ENCODE results near the gene WNT7B. TPM values are rescaled to one million over a fixed set of nuclear protein-coding genes. Genes with fewer than 3 reads are reported as not detected.

Gene WNT7B
- polyA plus RNA-seq, 1 of the 3 experiments (the other 2 are of a cell fraction) = 0.13 TPM

DNA sequence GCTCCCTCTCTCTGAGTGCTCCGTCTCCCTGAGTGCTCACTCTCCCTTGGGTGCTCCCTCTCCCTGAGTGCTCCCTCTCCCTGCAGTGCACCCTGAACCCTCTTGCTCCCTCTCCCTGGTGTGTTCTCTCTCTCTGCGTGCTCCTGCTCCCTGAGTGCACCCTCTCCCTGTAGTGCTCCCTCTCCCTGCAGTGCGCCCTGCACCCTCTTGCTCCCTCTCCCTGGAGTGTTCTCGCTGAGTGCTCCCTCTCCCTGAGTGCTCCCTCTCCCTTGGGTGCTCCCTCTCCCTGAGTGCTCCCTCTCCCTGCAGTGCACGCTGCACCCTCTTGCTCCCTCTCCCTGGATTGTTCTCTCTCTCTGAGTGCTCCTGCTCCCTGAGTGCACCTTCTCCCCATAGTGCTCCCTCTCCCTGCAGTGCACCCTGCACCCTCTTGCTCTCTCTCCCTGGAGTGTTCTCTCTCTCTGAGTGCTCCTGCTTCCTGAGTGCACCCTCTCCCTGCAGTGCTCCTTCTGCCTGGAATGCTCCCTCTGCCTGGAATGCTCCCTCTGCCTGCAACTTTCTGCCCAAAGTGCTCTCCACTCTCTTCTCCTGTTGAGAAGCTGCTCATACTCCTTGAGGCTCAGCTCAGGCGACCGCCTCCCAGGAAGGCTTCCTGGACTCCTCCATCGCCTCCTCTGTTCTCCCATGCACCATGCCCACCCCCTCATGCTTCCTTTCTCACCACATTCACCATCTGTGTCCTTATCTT lies 48.4 kb upstream of the WNT7B start:
- TF ChIP-seq RAD21 (IDR thresholded peaks at IDR 0.05; ENCODE audit: low read length) = no peak
- no peak for TF ChIP-seq MXI1 (IDR thresholded peaks at IDR 0.05; ENCODE audit: low read depth, low read length)
- ChIA-PET POLR2A (interaction anchor here (0.5 kb wide), 1 partner anchor 154 kb away, joined by 3 read pairs; no protein-coding TSS in a partner anchor), CTCF (interaction anchor here (0.6 to 2.1 kb wide), 3 partner anchors 10 to 12 kb away, joined by 3 to 11 read pairs (median 4); no protein-coding TSS in a partner anchor)

DNA sequence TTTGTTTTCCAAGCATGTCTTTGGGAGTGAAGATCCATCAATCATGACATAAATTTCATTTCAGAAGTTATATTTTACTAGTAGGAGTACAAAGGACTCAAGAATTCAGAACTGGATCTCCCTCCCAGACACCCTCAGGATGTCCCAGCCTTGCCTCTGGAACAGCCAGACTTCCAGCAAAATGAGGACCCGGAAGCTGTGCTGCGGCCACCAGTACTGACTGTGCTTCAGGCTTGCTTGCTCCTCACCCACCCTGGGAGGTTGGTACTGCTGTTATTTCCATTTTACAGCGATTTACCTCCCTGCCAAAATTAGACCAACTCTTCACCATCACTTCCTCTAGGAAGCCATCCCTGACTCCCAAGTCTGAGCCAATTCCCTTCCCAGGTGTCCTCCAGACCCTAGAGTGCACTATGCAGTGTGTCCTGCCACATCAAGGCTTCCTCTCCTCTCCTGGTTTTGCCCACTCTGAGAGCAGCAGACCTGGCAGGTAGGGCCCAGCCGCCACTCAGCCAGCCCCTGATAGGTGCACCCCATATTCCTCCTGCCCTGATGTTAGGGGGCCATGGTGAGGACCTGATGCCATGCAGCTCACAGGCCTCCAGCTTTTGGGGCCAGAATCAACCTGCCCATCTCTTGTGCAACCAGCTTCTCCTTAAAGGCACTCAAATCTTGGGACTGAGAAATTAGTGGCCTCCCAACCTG lies 47.3 kb upstream of the WNT7B start:
- Histone ChIP-seq H3K36me3 (replicated peaks in 1 of 2; ENCODE audit: control insufficient read depth in 1 of 2, insufficient read depth in 2 of 2, low read length in 1 of 2) (no peaks in the 10 kb centered on the region), H3K79me2 (ENCODE audit: insufficient read depth) (no peaks in the 10 kb centered on the region), H3K4me1 (ENCODE audit: control insufficient read depth in 1 of 2, insufficient read depth in 2 of 2, low read depth in 1 of 2, low read length in 1 of 2) (no peaks in the 10 kb centered on the region), H3K9ac (no peak overlapping the region), H3K27ac (ENCODE audit: low read depth in 2 of 2, low read length in 1 of 2) (no peak overlapping the region), H3F3A (replicated peaks; ENCODE audit: insufficient read depth) (peaks cover under 1% of the 10 kb centered on the region), H3K9me2 (no peaks in the 10 kb centered on the region), H4K20me1 (ENCODE audit: insufficient read depth) (no peaks in the 10 kb centered on the region), H3K4me2 (no peak overlapping the region), H3K4me3 (ENCODE audit: low read depth in 2 of 2, low read length in 1 of 2) (no peak overlapping the region), H3K27me3 (ENCODE audit: insufficient read depth) (no peaks in the 10 kb centered on the region), H3K9me3 (no peaks in the 10 kb centered on the region), H2AFZ (ENCODE audit: low read depth) (no peak overlapping the region)
- ChIA-PET CTCF (interaction anchor here (0.8 to 1.3 kb wide), 3 partner anchors 10 to 17 kb away, joined by 3 to 4 read pairs (median 4); no protein-coding TSS in a partner anchor), POLR2A (interaction anchor here (0.9 kb wide), 1 partner anchor 9 kb away, joined by 4 read pairs; no protein-coding TSS in a partner anchor)
- no peak for TF ChIP-seq MAX (IDR thresholded peaks at IDR 0.05; ENCODE audit: low read depth)
- TF ChIP-seq, protein P1, sequence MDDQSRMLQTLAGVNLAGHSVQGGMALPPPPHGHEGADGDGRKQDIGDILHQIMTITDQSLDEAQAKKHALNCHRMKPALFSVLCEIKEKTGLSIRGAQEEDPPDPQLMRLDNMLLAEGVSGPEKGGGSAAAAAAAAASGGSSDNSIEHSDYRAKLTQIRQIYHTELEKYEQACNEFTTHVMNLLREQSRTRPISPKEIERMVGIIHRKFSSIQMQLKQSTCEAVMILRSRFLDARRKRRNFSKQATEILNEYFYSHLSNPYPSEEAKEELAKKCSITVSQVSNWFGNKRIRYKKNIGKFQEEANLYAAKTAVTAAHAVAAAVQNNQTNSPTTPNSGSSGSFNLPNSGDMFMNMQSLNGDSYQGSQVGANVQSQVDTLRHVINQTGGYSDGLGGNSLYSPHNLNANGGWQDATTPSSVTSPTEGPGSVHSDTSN (IDR thresholded peaks at IDR 0.05) = no peak
- no peak for TF ChIP-seq TAF1 (IDR thresholded peaks at IDR 0.05; ENCODE audit: borderline replicate concordance, low read depth, low read length)
- TF ChIP-seq EZH2phosphoT487 (IDR thresholded peaks at IDR 0.05; ENCODE audit: borderline replicate concordance, low read depth) = no peak
- TF ChIP-seq CHD2 (IDR thresholded peaks at IDR 0.05; ENCODE audit: low read length, partially characterized antibody) = no peak
- no peak for TF ChIP-seq YY1 (IDR thresholded peaks at IDR 0.05; ENCODE audit: low read depth)
- TF ChIP-seq RCOR1 (IDR thresholded peaks at IDR 0.05; ENCODE audit: low read length) = no peak
- TF ChIP-seq RAD21 (IDR thresholded peaks at IDR 0.05; ENCODE audit: low read length) = no peak
- no peak for TF ChIP-seq RXRA (IDR thresholded peaks at IDR 0.05; ENCODE audit: borderline replicate concordance, low read depth)
- no peak for DNase-seq
- 92% methylated on average over 3 of the region's 4 CpGs for WGBS (ENCODE audit: low lambda C conversion rate)

More for the DNA sequence above, 48.4 kb upstream of the WNT7B start:
- H3K79me2 ChIP-seq (ENCODE audit: insufficient read depth) = no peaks in the 10 kb centered on the region
- no peak for DNase-seq
- H3F3A ChIP-seq (replicated peaks; ENCODE audit: insufficient read depth) = no peaks in the 10 kb centered on the region
- no peak overlapping the region for H2AFZ ChIP-seq (ENCODE audit: low read depth)
- H4K20me1 ChIP-seq (ENCODE audit: insufficient read depth) = no peaks in the 10 kb centered on the region
- WGBS (ENCODE audit: low lambda C conversion rate) = 88% methylated on average over 8 of the region's 8 CpGs
- H3K4me1 ChIP-seq (ENCODE audit: control insufficient read depth in 1 of 2, insufficient read depth in 2 of 2, low read depth in 1 of 2, low read length in 1 of 2) = no peaks in the 10 kb centered on the region
- no peak overlapping the region for H3K9ac ChIP-seq
- H3K4me2 ChIP-seq = no peak overlapping the region
- H3K9me3 ChIP-seq = no peaks in the 10 kb centered on the region
- no peak overlapping the region for H3K4me3 ChIP-seq (ENCODE audit: low read depth in 2 of 2, low read length in 1 of 2)
- H3K27me3 ChIP-seq (ENCODE audit: insufficient read depth) = no peaks in the 10 kb centered on the region
- no peaks in the 10 kb centered on the region for H3K36me3 ChIP-seq (replicated peaks in 1 of 2; ENCODE audit: control insufficient read depth in 1 of 2, insufficient read depth in 2 of 2, low read length in 1 of 2)
- no peaks in the 10 kb centered on the region for H3K9me2 ChIP-seq
- H3K27ac ChIP-seq (ENCODE audit: low read depth in 2 of 2, low read length in 1 of 2) = no peak overlapping the region
